HG02884 (cell line): ENCODE measurements around the gene AP3D1.
"Not testable (repeated sequence)": the region's sequence is repeated elsewhere in the genome, so short reads cannot be mapped to it uniquely, and the experiment has no call there.

Experiments used
- ATAC-seq: cut with Tn5 transposase; IDR thresholded peaks from one replicate; pipeline ENCODE4 v1.9.1; 2021; ENCODE audit warnings: mild to moderate bottlenecking, moderate library complexity; ENCODE audit not compliant: unreplicated experiment

The AP3D1 gene

GRCh38 chr19:2151339-2152229 is at the start of gene AP3D1:
AP3D1 (minus strand) TSS chr19:2151566; CDS start chr19:2151334, 232 bp downstream.
- peak; percentile 85 for ATAC-seq

- not testable (repeated sequence) for ATAC-seq
Observed at GRCh38 chr19:2200624-2201294, 49.4 kb upstream of the AP3D1 start.

- ATAC-seq = no peak
Observed at GRCh38 chr19:2199861-2200623, 48.7 kb upstream of the AP3D1 start.

- ATAC-seq = no peak
Observed at GRCh38 chr19:2199215-2199614, 47.8 kb upstream of the AP3D1 start.

- no peak for ATAC-seq
Observed at GRCh38 chr19:2198317-2198716, 47.0 kb upstream of the AP3D1 start.

GRCh38 chr19:2197270-2197669 is 45.9 kb upstream of the AP3D1 start:
- ATAC-seq = no peak

GRCh38 chr19:2195914-2196313 is 44.5 kb upstream of the AP3D1 start:
- no peak for ATAC-seq

- ATAC-seq = no peak
Observed at GRCh38 chr19:2195361-2195760, 44.0 kb upstream of the AP3D1 start.

- ATAC-seq = no peak
Observed at GRCh38 chr19:2194513-2195078, 43.2 kb upstream of the AP3D1 start.

GRCh38 chr19:2193807-2194206 is 42.4 kb upstream of the AP3D1 start:
- no peak for ATAC-seq

GRCh38 chr19:2192862-2193261 is 41.5 kb upstream of the AP3D1 start:
- no peak for ATAC-seq

- ATAC-seq = no peak
Observed at GRCh38 chr19:2191456-2192310, 40.3 kb upstream of the AP3D1 start.

- ATAC-seq = no peak
Observed at GRCh38 chr19:2190848-2191455, 39.6 kb upstream of the AP3D1 start.

GRCh38 chr19:2189880-2190279 is 38.5 kb upstream of the AP3D1 start:
- ATAC-seq = no peak

GRCh38 chr19:2188708-2189385 is 37.5 kb upstream of the AP3D1 start:
- ATAC-seq = no peak

GRCh38 chr19:2187159-2187558 is 35.8 kb upstream of the AP3D1 start:
- ATAC-seq = no peak

- no peak for ATAC-seq
Observed at GRCh38 chr19:2186071-2186846, 34.9 kb upstream of the AP3D1 start.

- ATAC-seq = no peak
Observed at GRCh38 chr19:2185734-2186070, 34.3 kb upstream of the AP3D1 start.
